Activated naive CD4-positive, alpha-beta T cell treated with anti-CD3 and anti-CD28 coated beads, Interleukin-2, amount 50 U/mL, for 72 hours (primary cell): ENCODE data around the gene DYRK3. TPM values are rescaled to one million over a fixed set of nuclear protein-coding genes. Genes with fewer than 3 reads are reported as not detected.
"Not testable (repeated sequence)": the region's sequence is repeated elsewhere in the genome, so short reads cannot be mapped to it uniquely, and the experiment has no call there.

Source experiments
- ATAC-seq, 2 donors: fragments of 150-1000 bp; cut with Tn5 transposase; 2 replicates each; pipeline ENCODE4 v1.10.0; 2021; ENCODE audit warnings: mild to moderate bottlenecking in 2 of 2, moderate library complexity in 2 of 2
- DNase-seq, 2 donors: peaks; one replicate each; pipeline ENCODE4 v3.0.0; 2021 to 2022; ENCODE audit warnings: low spot score in 2 of 2
- H3K27ac Mint-ChIP-seq, 2 donors: one replicate each; pipeline ENCODE4 v1.8.0; 2022; ENCODE audit warnings: mild to moderate bottlenecking in 2 of 2, mixed read lengths in 2 of 2
- H3K36me3 Mint-ChIP-seq, 2 donors: one replicate each; pipeline ENCODE4 v1.8.0; 2022; ENCODE audit warnings: mixed read lengths in 2 of 2
- H3K9me3 Mint-ChIP-seq, 2 donors: one replicate each; pipeline ENCODE4 v1.8.0; 2022; ENCODE audit warnings: mixed read lengths in 2 of 2
- total RNA-seq, 2 donors: library from RNA; stranded (reverse); gene quantifications; one replicate each; pipeline ENCODE4 v1.2.3, GENCODE V29; 2022

Gene DYRK3
- total RNA-seq, 2 donors from 2014 or later: 2.8 to 12.8 TPM

DNA sequence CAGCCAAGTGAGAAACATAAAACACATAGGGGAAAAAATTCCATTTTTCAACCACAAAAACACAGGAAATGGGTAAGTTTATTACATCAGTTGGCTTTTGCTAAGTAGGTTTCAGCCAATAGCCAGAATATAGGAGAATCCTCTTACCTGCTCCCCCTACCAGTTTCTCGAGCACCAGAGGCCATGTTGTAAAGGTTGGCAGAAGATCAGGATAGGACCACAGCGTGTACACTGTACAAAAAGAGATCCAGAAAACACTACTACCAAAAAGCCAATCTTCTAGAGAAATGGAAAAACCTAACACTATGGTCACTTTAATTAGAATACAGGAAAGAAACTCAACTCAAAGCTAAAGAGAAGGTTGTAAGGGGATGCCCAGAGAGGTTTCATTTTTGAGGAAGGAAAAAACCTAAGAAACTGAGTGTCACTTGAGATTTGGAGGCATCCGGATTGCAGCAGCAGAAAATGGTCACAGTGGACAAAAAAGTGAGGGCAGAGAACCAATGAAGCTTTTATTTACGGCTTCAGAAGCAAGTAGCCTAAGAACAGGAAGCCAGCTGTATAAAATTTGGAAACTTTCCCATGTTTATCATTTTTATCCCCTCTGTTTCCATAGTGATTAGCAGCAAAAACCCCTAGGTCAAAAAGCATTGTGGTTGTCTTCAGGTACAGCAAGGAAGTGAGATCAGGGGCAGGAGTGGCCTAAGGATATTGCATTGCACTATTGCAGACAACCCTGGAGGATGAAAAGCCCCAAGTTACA is 25.9 kb upstream of the DYRK3 start:
- Mint-ChIP-seq H3K27ac (peak overlapping the region; percentile 75 to 100), H3K9me3 (no peaks in the 10 kb centered on the region), H3K36me3 (peaks cover 25 to 42% of the 10 kb centered on the region in 2 donors)
- ATAC-seq (peak; percentile 54 to 62), DNase-seq (no peak)

DNA sequence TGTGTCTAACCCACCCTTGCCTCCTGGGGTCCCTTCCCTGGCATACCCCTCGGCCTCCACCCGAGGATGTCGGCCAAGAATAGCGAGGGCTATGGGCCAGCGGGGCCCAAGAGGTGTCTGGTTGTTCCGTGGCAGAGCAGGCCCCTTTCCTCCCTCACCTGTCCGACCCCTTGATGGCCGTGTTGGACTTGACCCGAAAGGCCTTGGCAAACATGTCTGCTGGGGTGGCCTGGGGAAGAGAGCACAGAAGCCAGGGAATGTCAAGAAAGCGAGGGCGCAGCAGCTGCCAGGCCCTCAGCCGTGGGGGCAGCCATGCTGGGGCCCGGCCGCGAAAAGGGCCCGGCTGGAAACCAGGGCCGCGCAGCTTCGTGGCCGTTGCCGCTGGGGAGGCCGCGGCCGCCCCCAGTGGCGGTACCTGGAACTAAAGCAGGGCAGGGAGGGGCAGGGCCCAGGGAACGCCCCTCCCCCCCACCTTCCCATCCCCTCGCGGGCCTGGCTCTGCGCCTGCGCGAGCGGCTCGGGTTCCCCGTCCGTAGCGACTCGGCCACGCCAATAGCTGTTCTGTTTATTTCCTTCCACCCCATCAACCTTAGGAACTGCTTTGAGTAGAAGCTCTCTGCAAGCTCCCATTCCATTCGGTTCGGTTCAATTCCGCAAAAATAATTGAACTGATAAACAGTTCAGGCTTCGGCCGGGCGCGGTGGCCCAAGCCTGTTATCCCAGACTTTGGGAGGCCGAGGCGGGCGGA is 23.0 kb upstream of the DYRK3 start, which contains the start of gene EIF2D:
TSS of gene EIF2D (minus strand) at position 337 of the 748 bp plus-strand sequence. CDS start at position 214, 123 bp downstream.
- Mint-ChIP-seq H3K9me3 (no peaks in the 10 kb centered on the region), H3K36me3 (peaks cover 19 to 31% of the 10 kb centered on the region in 2 donors), H3K27ac (peak within 1 kb of the TSS; percentile 99 to 100)
- DNase-seq (peak; percentile 95 to 98), ATAC-seq (peak; percentile 80 to 89)

DNA sequence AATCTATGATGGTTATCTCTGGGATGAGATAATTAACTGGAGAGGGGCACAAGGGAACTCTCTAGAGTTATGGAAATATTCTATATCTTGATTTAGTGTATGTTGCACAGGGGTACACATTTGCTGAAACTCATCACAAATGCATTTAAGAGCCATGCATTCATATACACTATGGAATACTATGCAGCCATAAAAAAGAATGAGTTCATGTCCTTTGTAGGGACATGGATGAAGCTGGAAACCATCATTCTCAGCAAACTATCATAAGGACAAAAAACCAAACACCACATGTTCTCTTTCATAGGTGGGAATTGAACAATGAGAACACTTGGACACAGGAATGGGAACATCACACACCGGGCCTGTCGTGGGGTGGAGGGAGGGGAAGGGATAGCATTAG is 8.9 kb upstream of the DYRK3 start:
- H3K36me3 Mint-ChIP-seq, ATAC-seq, H3K9me3 Mint-ChIP-seq, H3K27ac Mint-ChIP-seq, DNase-seq: not testable (repeated sequence)

DNA sequence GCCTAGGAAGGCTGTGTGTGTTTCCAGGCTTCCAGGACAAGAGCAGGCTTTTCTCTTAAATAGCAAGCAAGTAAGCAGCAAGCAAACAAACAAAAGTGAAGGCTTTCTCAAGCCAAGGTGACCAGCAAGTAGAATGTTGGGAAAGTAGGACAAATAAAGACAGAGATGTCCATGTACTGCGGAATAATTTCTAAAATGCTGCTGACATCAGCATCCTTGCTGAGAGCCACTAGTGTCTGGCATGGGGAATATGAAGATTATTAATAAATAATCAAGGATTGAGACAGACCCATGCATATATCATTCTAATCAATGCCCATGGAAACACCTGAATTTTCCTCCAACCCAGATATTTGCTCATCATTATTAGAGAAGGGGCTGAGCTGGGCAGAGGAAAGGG is 6.4 kb upstream of the DYRK3 start:
- no peak for ATAC-seq
- no peak overlapping the region for H3K27ac Mint-ChIP-seq

DNA sequence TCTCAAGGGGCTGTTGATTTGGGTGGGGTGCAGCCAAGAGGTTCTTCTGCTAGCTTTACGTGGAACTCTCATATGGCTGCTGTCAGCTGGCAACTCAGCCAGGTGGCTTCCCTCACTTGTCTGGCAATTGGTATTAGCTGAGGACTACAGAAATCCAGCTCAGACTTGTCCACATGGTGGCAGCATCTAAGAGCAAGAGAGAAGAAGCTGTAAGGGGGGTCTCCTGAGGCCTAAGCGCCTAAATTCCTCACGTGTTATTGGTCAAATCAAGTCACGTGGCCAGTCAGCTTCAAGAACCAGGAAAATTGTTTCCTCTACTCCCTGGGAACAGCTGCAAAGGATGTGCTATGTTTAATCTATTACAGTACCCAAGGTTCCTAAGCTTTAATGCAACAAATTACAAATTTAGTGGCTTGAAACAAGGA is 4.2 kb upstream of the DYRK3 start:
- Mint-ChIP-seq H3K27ac (no peak overlapping the region), H3K36me3 (peaks cover 0 to 4% of the 10 kb centered on the region in 2 donors), H3K9me3 (no peaks in the 10 kb centered on the region)
- DNase-seq (no peak), ATAC-seq (no peak)

More for the DNA sequence above, 6.4 kb upstream of the DYRK3 start:
- Mint-ChIP-seq H3K9me3 (no peaks in the 10 kb centered on the region), H3K36me3 (no peaks in the 10 kb centered on the region)
- no peak for DNase-seq

DNA sequence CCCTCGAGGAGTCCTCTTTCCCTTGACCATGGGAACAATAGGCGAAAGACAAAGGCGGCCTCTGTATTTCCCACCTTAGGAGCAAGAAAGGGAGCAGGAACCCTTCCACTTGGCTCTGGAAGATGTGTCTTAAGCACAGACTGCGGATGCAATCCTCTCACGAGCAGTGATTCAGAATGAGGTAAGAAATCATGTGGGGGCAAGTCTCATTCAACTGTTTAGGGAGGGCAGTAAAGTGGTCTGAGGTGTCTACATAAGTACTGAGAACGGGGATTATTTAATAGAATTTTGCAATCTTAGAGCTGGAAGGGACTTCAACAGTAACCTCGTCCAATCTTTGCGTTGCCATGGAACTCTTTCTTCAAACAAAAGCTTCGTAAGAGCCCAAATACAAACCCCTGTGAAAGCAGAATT is 1.6 kb upstream of the DYRK3 start:
- DNase-seq: no peak
- no peak for ATAC-seq
- Mint-ChIP-seq H3K9me3 (no peaks in the 10 kb centered on the region), H3K27ac (peak overlapping the region in 1 of 2 donors; percentile 44), H3K36me3 (peaks cover 0 to 4% of the 10 kb centered on the region in 2 donors)

DNA sequence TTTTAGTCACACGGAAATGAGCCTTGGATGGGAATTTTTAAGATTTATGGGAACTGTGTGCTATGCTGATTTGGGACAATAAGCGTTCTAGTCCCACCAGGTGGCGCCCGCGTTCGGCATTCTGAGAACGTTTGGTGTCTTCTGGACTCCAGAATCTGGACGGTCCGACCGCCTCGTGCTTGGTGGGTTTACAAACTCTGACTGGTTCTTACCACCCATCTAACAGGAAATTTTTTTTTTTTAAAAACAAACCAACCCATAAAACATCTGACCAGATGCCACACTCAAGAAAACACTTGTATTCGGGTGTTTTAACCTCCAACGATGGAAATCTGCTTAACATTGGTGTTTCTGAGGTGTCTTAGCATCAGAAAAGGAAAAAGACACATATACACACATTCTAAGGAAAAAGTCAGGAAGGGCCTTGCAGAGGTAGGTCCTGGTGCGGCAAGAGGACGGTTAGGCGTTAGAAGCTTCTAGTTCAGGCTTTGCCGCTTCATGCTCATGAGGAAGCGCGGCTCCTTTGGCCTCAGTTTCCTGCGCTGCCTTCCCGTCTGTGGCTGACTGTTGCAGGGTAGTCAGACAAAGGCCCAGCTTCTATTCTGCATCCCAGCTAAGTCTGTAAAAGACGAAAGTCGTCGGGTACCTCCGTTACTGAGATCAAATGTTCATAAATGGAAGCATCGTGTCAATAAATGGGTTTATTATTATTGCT is 814 bp upstream of the DYRK3 start:
- H3K9me3 Mint-ChIP-seq: no peaks in the 10 kb centered on the region
- H3K36me3 Mint-ChIP-seq: peaks cover 0 to 4% of the 10 kb centered on the region in 2 donors
- H3K27ac Mint-ChIP-seq: peak overlapping the region; percentile 84 to 95
- DNase-seq: peak; percentile 72 to 82
- ATAC-seq: peak in 1 of 2 donors; percentile 14

DNA sequence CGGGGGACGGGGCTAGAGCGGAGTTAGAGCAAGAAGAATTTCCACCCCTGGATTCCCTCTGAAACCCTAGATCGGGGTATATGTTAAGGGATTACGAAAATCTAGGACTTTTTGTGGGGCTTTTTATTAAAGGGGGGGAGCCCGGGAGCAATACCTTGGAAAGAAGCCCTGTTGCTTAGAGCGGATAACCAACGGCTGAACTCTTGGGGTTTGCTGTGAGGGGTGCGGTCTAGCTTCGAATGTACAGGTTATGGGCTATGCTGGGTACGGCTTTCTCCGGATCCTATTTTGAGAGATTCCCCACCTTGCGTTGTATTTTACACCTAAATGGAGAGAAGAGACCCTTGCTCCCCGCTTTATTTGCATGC is 626 bp downstream of the DYRK3 start:
- peak overlapping the region in 1 of 2 donors; percentile 13 for H3K27ac Mint-ChIP-seq
- no peaks in the 10 kb centered on the region for H3K9me3 Mint-ChIP-seq
- H3K36me3 Mint-ChIP-seq: peaks cover 4 to 5% of the 10 kb centered on the region in 2 donors
- DNase-seq: no peak
- no peak for ATAC-seq

DNA sequence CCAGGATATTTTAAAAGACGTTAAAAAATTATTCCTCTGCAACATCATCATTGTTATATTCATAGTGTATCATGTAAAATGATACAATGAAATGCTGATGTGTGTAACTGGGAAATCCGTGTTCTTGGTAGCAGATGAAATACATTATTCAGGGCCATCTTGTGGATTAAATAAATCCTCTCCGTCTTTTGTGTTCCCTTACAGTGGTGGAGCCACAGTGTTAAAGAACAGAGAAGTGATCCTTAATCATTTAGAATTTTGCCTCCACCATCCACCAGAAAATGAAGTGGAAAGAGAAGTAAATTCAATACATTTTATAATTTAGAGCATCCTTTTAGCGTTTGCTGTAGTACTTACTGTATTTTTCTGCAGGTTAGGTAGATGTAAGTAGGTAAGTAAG is 1.3 kb downstream of the DYRK3 start:
- H3K9me3 Mint-ChIP-seq: no peaks in the 10 kb centered on the region
- H3K27ac Mint-ChIP-seq: no peak overlapping the region
- no peak for ATAC-seq
- H3K36me3 Mint-ChIP-seq: peaks cover 4 to 5% of the 10 kb centered on the region in 2 donors
- no peak for DNase-seq

DNA sequence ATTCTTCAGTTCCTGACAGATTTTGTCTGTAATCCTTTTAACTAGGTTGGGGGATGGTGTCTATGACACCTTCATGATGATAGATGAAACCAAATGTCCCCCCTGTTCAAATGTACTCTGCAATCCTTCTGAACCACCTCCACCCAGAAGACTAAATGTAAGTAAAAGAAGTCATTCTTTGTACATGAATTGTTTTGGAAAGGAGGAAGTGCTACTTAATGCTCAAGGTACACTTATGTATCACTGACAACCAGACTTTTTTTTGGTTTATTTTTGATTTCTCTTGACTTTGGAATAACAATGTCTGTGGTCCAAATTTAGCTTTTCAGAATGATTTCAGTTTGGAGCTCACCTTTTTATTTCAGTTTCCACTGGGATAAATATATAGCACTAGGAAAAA is 2.3 kb downstream of the DYRK3 start:
- peaks cover 4 to 5% of the 10 kb centered on the region in 2 donors for H3K36me3 Mint-ChIP-seq
- no peak for DNase-seq
- ATAC-seq: no peak
- no peaks in the 10 kb centered on the region for H3K9me3 Mint-ChIP-seq
- no peak overlapping the region for H3K27ac Mint-ChIP-seq

DNA sequence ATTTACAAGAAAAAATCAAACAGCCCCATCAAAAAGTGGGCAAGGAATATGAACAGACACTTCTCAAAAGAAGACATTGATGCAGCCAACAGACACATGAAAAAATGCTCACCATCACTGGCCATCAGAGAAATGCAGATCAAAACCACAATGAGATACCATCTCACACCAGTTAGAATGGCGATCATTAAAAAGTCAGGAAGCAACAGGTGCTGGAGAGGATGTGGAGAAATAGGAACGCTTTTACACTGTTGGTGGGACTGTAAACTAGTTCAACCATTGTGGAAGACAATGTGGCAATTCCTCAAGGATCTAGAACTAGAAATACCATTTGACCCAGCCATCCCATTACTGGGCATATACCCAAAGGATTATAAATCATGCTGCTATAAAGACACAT is 6.7 kb downstream of the DYRK3 start:
- DNase-seq, H3K27ac Mint-ChIP-seq, ATAC-seq, H3K36me3 Mint-ChIP-seq, H3K9me3 Mint-ChIP-seq: not testable (repeated sequence)

DNA sequence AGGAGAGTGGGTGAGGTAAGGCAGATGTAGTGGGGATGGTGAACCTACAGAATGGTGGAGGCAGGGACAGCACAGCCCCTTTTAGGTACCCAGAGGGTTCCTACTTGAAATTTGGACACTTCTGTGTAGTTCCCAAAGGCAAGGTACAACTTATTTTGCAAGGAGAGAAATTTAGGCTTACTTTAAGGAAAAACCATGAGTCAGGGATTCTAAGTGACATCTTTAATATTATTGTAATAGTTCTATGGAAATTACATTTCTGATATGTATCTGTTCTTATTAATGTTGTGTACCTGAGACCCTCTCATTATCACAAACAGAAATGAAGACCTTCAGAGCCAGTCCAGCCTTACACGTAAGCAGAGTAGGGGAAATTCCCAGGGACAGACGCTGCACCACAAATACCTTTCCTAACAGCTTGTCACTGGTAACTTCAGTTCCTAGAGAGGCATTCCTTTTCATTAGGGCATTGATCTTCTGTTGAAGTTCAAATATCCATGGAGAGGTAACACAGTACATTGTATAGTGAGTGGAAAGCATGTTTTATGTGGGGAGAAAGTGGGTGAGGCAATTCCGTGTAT is 7.9 kb downstream of the DYRK3 start:
- H3K36me3 Mint-ChIP-seq: peaks cover 7 to 14% of the 10 kb centered on the region in 2 donors
- ATAC-seq (no peak), DNase-seq (no peak)
- no peaks in the 10 kb centered on the region for H3K9me3 Mint-ChIP-seq
- no peak overlapping the region for H3K27ac Mint-ChIP-seq

DNA sequence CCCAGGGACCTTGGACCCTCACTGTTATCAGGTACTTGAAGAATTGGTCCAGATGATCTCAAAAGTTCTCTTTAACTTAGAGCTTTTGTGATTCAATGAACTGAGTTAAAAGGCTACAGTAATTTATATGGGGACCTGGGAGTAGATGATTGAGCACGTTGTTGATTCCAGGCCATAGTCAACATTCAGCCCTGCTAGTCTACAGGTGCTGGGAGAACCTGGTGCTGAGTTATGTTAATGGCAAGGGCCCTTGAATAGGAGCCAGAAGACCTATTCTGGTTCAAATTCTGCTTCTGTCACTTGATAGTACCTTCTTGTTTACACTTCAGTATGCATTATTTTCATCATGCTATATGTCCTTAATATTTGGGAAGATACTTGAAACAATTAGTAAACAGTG is 11.2 kb downstream of the DYRK3 start:
- DNase-seq (no peak), ATAC-seq (no peak)
- peaks cover 7 to 9% of the 10 kb centered on the region in 2 donors for H3K36me3 Mint-ChIP-seq
- no peak overlapping the region for H3K27ac Mint-ChIP-seq
- H3K9me3 Mint-ChIP-seq: no peaks in the 10 kb centered on the region

DNA sequence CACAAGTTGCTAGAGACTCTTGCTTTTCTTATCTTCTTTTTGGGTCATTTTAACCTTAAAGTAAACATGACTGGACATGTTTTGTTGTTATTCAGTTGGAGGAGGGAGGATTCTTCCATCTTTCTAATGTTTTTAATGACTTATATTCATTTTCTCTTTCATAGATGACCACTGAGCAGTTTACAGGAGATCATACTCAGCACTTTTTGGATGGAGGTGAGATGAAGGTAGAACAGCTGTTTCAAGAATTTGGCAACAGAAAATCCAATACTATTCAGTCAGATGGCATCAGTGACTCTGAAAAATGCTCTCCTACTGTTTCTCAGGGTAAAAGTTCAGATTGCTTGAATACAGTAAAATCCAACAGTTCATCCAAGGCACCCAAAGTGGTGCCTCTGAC is 11.9 kb downstream of the DYRK3 start:
- ATAC-seq (no peak), DNase-seq (no peak)
- H3K27ac Mint-ChIP-seq: no peak overlapping the region
- H3K36me3 Mint-ChIP-seq: peaks cover 7 to 14% of the 10 kb centered on the region in 2 donors
- no peaks in the 10 kb centered on the region for H3K9me3 Mint-ChIP-seq

DNA sequence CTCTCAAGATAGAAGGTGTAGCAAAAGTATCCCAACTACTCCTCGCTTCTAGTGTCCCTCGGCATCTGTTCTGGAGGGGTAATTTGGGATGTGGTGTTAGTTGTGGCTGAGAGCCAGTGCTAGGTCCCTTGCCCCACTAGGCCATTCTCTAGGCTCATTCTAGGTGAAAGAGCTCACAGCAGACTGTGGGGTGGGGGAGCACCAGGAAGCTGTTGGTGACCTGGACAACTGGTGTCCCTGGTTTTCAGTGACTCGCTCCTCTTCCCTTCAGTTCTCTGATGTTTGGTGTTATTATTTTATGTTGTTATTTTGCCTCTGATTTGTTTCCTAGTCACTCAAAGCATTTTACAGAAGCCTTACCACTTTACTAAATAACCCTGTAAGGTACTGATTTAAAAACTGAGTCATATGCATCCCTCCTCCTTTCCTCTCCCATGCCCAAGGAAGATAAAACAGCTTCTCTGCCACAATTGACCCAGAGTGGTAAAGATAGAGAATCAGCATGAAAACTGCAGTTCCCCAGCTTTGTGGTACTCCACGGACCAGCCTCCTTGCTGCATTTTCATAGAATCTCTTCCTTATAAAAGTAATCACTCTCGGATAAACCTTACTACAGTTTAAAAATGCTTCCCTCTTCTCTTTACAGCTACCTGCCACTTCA is 14.1 kb downstream of the DYRK3 start:
- DNase-seq: no peak
- peaks cover 7 to 17% of the 10 kb centered on the region in 2 donors for H3K36me3 Mint-ChIP-seq
- ATAC-seq: no peak
- no peaks in the 10 kb centered on the region for H3K9me3 Mint-ChIP-seq
- peak overlapping the region in 1 of 2 donors; percentile 2 for H3K27ac Mint-ChIP-seq

DNA sequence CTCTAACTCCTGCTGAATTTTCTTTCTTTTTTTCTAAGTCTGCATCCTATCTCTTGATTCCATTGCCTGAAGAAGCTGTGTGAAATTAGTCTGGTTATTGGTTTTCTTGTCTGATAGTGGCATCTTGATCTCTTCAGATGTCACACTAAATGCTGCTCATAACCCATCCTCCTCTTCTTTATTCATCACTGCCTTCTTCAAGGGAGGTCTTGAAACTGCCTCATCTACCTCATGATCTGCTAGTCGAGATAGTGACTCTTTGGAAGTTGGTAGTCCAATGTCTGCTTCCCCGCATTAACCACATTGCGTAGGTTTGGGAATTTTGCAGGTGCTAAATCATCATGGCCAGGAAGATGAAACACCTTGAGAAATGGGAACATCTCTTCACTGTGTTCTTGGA is 15.7 kb downstream of the DYRK3 start:
- no peak overlapping the region for H3K27ac Mint-ChIP-seq
- DNase-seq (no peak), ATAC-seq (no peak)
- H3K9me3 Mint-ChIP-seq: no peaks in the 10 kb centered on the region
- H3K36me3 Mint-ChIP-seq: peaks cover 7 to 17% of the 10 kb centered on the region in 2 donors
